ENCODE results near the gene PXDN.

PXDN gene

DNA sequence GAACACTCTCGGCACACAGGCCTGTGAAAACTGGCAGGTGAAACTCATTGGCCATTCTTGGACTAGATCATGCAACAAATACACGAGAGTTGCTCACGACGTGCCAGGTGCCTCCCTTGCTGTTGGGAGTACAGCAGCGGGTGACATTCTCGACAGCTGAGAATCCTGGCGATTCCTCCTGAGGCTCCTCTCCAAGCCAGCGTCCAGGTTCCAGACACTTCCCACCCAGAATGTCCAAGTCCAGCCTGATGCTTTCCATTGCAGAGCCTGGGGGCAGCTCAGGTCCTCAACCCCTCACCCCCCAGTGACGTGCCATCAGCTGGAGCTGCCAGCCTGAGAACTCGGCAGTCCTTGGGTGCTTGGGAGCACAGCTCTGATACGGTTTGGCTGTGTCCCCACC is 124.2 kb downstream of the PXDN start:
- no peak for DNase-seq (ENCODE audit: low read depth)
- TF ChIP-seq, protein P1, sequence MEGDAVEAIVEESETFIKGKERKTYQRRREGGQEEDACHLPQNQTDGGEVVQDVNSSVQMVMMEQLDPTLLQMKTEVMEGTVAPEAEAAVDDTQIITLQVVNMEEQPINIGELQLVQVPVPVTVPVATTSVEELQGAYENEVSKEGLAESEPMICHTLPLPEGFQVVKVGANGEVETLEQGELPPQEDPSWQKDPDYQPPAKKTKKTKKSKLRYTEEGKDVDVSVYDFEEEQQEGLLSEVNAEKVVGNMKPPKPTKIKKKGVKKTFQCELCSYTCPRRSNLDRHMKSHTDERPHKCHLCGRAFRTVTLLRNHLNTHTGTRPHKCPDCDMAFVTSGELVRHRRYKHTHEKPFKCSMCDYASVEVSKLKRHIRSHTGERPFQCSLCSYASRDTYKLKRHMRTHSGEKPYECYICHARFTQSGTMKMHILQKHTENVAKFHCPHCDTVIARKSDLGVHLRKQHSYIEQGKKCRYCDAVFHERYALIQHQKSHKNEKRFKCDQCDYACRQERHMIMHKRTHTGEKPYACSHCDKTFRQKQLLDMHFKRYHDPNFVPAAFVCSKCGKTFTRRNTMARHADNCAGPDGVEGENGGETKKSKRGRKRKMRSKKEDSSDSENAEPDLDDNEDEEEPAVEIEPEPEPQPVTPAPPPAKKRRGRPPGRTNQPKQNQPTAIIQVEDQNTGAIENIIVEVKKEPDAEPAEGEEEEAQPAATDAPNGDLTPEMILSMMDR (IDR thresholded peaks at IDR 0.05; ENCODE audit: control insufficient read depth, insufficient read depth, low read depth, low read length, missing control alignments): no peak
- no peak overlapping the region for H3K4me3 ChIP-seq (ENCODE audit: control insufficient read depth, low read depth, low read length)

DNA sequence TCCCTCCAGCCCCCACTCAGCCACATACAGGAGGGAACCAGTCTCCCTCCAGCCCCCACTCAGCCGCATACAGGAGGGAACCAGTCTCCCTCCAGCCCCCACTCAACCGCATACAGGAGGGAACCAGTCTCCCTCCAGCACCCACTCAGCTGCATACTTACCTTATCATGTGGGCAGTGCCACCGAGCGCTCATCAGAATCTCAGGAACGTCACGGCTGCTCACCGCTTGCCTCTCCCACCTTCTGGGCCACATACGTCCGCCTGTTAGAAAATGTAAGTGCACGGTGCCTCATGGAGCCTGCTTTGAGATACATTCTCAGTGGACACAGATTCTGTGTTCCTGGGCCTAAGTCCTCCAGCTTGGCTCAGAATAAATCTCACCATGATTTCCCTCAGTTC is 124.8 kb downstream of the PXDN start:
- no peak for DNase-seq (ENCODE audit: low read depth)
- H3K4me3 ChIP-seq (ENCODE audit: control insufficient read depth, low read depth, low read length): no peak overlapping the region
- TF ChIP-seq, protein P1 (IDR thresholded peaks at IDR 0.05; ENCODE audit: control insufficient read depth, insufficient read depth, low read depth, low read length, missing control alignments): no peak

DNA sequence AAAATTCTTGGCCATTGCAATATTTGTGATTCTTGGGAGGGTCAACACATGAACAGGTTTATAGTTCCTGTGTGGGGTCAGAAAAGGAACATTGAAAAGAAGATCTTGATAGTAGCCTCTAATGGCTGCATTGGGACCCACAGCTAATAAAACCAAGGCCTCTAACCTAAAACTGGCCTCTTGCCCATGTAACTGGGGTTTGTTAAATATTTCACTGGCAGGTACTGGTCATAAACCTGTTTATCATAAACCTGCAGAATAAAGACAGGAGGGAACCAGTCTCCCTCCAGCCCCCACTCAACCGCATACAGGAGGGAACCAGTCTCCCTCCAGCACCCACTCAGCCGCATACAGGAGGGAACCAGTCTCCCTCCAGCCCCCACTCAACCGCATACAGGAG is 125.3 kb downstream of the PXDN start:
- TF ChIP-seq, protein P1 (IDR thresholded peaks at IDR 0.05; ENCODE audit: control insufficient read depth, insufficient read depth, low read depth, low read length, missing control alignments): no peak
- no peak for DNase-seq (ENCODE audit: low read depth)
- no peak overlapping the region for H3K4me3 ChIP-seq (ENCODE audit: control insufficient read depth, low read depth, low read length)

DNA sequence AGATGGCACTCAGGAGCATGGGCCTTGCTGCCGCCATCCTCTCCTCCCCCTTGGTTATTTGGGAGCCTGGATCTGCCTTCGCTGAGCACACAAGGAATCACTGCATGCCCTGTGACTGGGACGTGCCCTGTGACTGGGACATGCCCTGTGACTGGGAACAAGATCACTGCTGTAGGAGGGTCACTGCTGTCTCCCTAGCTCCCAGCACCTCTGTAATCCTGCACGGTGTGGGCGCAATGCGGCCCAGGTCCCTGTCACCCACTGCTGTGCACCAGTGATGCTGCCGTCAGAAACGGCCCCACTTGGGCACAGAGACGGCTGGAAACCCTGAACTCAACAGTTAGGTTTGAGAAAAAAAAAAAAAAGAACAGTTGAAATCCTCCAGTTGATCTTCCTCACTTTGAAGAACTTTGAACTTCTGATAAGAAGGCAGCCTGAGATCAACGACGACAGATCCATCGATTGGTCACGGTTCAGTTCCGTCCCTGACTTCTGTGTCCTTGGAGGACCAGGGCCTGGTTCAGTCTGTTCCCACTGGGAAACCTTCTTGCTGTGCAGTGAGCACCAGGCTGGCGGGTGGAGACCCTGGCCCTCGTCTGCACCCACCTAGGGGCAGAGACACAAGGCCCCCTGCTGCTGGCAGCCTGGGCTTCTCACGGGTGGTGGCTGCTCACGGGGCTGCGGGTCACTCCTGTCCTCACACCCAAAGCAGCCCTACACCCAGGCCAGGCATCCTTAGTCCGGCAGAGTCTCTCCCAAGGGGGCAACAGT is 125.9 kb downstream of the PXDN start:
- TF ChIP-seq, protein P1 (IDR thresholded peaks at IDR 0.05; ENCODE audit: control insufficient read depth, insufficient read depth, low read depth, low read length, missing control alignments): no peak
- no peak for DNase-seq (ENCODE audit: low read depth)
- H3K4me3 ChIP-seq (ENCODE audit: control insufficient read depth, low read depth, low read length): no peak overlapping the region

DNA sequence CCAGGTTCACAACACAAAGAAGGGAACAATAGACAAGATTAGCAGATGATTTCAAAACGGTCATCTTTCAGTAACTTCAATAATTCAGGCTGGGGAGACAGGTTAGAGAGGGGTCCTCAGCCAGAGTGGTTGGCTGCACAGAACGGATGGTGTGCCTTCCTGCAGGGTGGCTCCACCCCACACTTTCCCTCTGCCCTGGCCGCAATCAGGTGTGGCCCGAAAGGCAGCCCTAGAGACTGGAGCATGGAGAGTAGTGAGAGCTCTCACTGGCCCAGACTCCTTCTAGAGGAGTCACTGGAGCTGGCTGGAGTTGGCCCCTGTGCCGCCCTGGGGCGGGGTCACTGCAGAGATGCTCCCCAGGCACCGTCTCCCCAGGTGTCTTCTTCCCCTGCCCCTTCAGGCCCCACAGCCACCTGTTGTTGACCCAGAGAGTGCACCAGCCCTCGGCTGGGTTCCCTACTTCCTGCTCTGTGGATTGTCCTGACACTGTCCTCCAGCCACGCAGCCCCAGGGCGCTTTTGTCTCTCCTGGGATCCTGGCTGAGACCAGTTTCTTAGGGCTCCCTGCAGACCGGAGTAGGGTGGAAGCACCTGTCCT is 126.8 kb downstream of the PXDN start:
- TF ChIP-seq, protein P1 (IDR thresholded peaks at IDR 0.05; ENCODE audit: control insufficient read depth, insufficient read depth, low read depth, low read length, missing control alignments): no peak
- DNase-seq (ENCODE audit: low read depth): no peak

DNA sequence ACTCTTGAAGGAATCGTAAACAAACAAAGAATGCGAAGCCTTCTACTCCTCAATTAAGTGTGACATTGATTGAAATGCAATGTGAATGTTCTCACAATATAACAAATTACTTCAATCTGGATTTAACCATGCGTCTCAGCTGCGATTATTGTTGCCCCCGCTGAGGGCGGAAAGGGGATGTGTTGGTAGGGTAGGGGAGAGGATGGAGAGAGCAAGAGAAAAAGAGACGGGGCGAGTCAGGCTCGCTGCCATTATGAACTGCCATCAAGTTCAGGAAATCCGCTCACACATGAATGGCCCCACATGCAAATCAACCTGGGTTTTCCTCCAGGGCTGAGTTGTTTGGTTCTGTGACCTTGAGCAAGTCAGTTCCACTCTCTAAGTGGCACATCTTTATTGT is 129.8 kb downstream of the PXDN start:
- TF ChIP-seq, protein P1 (IDR thresholded peaks at IDR 0.05; ENCODE audit: control insufficient read depth, insufficient read depth, low read depth, low read length, missing control alignments): no peak
- no peak for DNase-seq (ENCODE audit: low read depth)
- H3K4me3 ChIP-seq (ENCODE audit: control insufficient read depth, low read depth, low read length): no peak overlapping the region

More for the DNA sequence above, 126.8 kb downstream of the PXDN start:
- no peak overlapping the region for H3K4me3 ChIP-seq (ENCODE audit: control insufficient read depth, low read depth, low read length)
